HG02938 (cell line): ENCODE data around the gene CDKN2B-AS1.

Experiments
- ATAC-seq: cut with Tn5 transposase; IDR thresholded peaks from one replicate; pipeline ENCODE4 v1.9.1; 2021; ENCODE audit warnings: mild to moderate bottlenecking, moderate library complexity; ENCODE audit not compliant: unreplicated experiment

CDKN2B-AS1 gene

DNA sequence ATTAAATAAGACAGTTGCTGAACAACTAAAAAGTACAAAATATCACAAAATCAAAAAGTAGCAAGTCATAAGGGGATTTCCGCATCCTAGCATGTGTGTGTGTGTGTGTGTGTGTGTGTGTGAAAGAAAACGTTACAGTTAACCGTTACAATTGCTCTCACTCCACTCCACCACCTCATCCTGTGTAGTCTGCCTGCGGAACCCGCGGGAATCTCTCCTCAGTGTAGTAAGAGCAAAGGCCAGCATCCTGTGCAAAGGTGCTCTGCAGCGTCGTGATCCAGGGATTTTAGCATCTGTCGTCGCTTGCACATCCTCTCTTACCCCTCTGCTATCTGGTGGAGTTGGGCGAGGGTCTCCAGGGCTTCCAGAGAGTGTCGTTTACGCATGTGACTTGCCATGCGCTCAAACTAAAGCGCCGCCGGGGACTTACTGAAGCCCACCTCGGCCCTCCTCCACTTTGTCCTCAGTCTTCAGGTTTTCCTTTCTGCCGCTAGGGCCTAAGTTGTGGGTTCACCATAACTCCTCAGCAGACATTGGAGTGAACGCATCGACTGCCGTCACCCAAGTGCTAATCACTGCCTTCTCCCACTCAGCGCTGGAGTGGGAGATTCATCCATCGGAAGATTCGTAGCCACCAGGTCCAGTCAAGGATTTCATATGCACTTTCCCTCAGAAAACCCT lies 10.6 kb downstream of the CDKN2B-AS1 start:
- ATAC-seq = no peak

DNA sequence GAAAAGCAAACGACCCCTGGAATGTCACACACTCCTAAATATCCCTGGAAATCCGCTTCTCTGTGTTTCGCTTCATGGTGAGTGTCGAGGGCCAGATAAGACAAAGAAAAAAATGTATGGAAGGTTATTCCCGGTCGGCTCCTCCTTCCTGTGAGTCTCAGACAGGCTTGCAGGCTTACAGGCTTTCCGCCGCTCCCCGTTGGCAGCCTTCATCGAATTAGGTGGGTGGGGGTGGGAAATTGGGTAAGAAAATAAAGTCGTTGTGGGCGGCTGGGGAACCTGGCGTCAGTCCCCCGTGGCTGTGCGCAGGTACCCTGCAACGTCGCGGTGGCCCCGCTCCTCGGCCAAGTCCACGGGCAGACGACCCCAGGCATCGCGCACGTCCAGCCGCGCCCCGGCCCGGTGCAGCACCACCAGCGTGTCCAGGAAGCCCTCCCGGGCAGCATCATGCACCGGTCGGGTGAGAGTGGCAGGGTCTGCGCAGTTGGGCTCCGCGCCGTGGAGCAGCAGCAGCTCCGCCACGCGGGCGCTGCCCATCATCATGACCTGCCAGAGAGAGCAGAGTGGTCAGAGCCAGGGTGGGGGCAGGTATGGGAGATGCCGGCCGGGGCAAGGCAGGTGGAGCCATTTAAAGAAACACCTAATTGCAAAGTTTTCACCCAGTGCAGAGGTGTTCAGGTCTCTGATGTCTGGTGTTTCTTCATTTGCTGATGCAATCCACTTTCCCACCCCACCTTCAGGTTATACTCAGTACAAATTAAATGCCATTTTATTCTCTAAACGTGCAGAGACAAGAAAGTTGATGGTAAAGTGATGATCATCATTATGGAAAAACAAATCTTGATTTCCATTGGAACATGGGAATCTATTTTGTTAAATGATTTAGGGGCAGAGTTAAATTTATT lies 11.4 kb downstream of the CDKN2B-AS1 start:
- ATAC-seq = no peak

DNA sequence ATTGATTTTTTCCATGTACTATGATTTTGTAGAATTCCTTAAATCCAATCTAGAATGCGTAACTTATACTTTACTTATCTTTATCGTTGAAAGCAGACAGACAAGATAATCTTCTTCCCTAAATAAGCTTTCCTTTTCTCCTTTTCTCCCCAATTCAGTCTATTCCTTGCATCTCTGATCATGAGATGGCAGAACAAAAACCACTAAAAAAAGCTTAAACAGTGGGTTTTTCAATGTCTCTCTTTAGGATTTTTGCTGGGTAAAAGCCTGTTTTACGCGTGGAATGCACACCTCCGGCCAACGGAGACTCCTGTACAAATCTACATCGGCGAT lies 13.8 kb downstream of the CDKN2B-AS1 start:
- no peak for ATAC-seq

DNA sequence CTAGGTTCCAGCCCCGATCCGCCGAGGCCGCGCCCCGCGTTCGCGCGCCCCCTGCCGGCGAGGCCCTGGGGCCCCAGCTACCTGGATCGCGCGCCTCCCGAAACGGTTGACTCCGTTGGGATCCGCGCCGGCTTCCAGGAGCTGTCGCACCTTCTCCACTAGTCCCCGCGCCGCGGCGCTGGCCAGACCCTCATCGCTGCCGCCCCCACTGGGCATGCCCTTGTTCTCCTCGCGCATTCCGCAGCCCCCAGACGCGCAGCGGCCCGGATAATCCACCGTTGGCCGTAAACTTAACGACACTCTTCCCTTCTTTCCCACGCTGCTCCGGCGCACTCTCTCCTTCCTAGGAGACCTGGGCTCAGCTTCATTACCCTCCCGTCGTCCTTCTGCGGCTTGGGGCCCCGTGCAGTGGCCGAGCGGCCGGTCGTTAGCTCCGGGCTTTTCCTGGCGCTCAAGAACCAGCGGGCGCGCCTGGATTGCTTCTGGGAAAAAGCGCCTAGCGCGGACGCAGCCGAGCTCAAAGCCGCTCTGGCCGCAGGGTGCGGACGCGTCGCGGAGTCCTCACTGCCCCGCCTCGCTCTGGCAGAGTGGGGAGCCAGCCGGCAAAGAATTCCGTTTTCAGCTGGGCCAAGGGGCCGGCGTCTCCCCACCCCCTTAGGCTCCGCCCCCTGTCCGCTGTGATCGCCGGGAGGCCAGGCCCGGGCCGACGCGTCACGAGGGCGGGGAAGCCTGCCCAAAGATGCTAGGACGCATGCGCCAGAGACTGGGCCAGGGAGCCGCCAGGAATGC lies 14.3 kb downstream of the CDKN2B-AS1 start, which contains the start of gene CDKN2B:
Gene CDKN2B, minus strand, starts transcription at position 589 of the 789 bp plus-strand sequence. Its CDS starts 352 bp downstream, at position 237.
- peak; percentile 84 for ATAC-seq

DNA sequence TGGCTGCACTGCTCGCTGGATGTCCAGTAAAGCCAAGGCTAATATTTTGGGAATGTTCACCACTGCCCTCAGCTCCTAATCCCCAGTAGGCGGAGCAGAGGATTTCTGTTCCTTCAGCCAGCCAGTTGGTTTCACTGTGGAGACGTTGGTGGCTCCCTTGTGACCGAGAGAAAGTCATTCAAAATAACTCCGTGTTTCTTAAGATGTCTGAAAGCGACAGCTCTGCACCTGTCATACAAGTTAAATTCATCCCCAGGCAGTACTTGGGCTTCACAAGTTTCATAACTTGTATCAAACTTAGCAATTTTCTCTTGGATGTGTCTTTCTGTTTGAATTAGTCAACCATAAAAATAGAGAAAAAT lies 14.9 kb downstream of the CDKN2B-AS1 start:
- peak; percentile 55 for ATAC-seq

DNA sequence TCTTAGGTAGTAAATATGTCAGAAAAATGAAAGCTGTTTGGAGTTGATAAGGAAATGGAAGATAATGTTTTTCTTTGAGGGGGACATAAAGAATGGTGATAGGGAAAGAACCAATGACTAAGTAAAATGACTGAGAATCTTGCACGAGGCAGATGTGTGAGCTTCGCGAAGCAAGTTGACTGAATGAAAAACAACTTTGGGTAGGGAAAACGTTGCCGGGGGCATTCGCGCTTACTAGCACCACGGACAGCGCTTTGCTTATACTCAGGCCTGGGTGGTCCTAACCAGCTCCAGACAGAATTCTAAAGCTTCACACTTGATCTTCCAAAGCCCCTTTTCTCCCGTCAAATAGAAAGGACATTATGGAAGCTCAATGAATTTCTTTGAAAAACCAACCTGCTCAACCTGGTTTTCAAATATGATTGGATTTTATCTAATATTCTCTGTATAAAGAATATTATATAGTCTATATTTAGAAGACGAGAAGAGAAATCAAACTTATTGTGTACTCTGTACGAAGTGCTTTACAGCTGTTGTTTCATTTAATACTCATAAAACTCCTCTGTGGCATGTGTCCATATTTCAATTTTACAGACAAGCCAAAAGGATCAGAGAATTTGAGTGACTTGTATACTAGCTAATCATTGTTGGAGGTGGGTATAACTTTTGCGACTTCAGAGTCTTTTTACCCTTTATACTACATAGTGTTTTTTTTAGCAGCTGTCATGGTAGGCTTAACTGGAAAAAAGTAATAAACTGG lies 16.5 kb downstream of the CDKN2B-AS1 start:
- ATAC-seq = no peak

DNA sequence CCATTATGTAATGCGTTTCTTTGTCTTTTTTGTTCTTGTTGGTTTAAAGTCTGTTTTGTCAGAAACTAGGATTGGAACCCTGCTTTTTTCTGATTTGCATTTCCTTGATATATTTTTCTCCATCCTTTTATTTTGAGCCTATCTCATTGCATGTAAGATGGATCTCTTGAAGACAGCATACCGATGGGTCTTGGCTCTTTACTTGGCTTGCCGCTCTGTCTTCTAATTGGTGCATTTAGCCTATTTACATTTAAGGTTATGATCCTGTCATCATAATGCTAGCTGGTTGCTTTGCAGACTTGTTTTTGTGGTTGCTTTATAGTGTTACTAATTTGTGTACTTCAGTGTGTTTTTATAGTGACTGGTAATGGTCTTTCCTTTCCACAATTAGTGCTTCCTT lies 27.8 kb downstream of the CDKN2B-AS1 start:
- no peak for ATAC-seq

DNA sequence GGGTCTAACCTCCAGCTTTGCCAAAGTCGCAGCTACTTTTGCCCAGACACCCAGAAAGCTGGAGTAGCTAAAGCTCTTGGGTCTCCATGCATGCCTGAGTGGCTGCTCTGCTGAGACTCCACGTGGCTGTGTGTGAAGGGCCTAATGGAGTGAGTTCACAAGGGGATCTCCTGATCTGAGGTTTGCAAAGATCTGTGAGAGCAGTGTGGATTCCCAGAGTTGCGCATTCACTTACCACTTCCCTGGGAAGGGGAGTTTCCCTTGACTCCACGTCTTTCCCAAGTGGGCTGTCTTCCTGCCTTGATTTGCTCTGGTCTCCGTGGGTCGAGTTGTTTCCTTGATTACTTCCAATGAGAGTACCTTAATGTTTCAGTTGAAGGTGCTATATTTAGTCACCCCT lies 32.1 kb downstream of the CDKN2B-AS1 start:
- no peak for ATAC-seq

DNA sequence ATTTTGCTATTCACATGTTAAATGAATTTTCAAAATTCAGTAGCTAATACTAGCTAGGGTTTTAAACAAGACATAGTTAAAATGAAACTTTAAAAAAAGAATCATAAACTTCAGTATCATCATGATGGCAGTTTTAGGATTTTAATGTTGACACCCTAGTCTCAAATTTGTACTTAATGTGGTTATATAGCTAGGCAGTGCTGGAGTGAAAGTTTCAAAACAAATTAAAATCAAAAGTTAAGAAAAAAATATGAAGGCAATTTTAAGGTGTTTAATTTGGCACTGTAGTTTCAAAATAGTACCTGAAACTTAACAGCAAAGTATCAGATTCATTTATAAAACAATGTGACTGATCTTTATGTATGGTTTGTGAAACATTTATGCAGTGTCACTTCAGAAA lies 33.8 kb downstream of the CDKN2B-AS1 start:
- no peak for ATAC-seq

DNA sequence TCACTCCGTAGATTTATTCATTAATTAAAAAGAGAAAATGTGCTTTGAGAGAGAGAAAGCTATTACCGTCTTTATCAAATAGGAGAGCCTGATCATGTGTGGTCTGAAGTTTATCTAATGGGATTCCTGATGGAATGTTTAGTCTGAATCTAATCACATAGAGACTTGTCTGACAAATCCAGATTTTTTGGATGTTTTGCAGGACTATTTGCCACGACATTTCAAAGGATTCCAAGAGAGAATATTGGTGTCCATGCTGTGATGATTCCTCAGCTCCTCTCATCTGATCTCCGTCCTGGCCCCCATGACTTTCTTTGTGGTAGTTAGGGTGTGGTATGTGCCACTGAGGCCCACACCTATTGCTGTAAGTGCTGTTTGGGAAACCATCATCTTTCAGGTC lies 34.6 kb downstream of the CDKN2B-AS1 start:
- no peak for ATAC-seq

DNA sequence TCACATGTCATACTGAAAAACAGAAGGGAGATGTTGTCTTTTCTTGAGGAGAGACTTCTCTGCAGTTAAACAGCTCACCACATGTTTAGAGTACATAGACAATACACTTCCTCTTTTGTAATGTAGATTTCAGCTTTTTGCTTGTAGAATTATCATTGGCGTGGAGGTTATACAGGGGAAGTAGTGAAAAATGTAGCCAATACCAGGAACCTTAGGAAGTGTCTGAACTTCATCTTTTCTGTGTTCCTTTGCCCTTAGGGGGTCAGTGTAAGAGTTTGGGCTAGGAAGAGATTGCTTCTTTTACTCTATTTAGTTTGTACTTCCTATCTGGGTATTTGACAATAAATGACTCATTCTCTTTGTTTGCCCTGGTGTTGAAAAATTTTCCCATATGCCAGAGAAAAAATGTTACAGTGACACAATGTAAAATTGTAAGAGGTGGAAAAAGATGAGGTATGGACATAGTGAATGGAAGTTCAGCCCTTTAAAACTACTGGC lies 35.6 kb downstream of the CDKN2B-AS1 start:
- ATAC-seq = peak; percentile 90

DNA sequence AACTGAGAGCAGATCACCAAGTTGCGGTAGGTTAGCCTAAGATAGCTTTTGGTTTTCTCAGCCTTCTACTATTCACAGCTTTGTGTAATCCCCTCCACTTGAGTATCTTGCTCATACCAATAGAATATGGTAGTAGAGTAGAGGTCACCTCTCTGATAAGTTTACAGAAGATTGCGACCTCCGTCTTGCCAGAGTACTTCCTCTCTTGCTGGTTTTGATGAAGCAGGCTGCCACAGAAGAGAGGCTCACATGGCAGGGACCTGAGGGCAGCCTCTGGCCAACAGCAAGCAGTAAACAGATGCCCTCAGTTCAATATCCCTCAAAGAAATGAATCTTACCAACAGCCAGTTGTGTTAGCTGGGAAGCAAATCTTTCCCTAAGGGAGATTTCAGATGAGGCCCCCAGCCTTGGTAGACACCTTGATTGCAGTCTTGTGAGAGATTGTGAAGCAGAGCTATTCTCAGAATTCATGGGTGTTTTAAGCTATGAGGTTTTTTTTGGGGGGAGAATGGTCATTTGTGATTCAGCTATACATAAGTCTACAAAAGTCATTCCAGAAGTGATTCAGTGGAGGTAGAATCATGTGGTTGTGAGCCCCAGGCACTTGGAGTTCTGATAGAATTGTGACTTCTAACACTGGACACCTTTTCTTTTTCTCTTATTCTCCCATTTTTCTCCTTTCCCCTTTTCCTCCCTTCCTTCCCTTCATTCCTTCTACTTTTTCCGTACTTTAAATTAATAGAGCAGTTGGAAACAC lies 37.2 kb downstream of the CDKN2B-AS1 start:
- no peak for ATAC-seq

DNA sequence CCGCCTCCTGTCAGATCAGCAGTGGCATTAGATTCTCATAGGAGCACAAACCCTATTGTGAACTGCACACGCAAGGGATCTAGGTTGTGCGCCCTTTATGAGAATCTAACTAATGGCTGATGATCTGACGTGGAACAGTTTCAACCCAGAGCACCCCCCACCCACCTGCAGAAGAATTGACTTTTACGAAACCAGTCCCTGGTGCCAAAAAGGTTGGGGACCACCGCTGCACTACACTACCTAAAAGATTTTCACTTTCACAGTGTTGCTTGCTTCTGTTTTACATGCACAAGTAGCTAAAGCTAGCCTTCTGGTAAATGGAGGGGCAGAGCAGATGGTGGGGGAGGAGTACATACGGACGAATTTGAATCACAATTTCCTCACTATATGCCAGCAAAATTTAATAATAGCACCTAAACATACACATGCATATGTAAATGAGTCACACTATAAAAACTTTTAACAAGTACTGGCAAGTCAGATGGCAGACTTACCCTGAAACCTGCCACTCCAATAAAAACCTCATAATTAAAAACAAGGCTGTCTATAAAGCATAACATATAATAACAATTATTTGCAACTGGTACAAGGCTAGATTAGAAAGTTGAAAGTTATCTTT lies 38.5 kb downstream of the CDKN2B-AS1 start:
- ATAC-seq = no peak

DNA sequence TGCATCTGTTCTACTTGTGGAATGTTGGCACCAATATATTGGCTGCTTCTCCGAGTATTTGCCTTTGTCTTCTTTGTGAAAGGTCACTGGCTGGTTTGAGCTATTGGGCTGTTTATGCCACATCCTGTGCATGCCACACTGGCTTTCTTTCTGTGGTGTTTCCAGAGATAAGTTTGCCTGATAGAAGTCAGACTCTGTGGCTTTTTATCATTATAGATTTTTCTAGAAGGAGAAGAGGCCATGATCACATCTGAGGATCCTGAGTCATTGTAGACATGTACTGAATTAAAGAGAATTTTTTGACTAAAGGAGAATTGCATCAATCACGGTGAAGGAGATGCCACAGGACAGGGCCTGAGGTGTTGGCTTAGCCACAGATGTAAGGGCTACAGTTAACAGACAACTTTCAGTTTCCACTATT lies 41.0 kb downstream of the CDKN2B-AS1 start:
- ATAC-seq = no peak

DNA sequence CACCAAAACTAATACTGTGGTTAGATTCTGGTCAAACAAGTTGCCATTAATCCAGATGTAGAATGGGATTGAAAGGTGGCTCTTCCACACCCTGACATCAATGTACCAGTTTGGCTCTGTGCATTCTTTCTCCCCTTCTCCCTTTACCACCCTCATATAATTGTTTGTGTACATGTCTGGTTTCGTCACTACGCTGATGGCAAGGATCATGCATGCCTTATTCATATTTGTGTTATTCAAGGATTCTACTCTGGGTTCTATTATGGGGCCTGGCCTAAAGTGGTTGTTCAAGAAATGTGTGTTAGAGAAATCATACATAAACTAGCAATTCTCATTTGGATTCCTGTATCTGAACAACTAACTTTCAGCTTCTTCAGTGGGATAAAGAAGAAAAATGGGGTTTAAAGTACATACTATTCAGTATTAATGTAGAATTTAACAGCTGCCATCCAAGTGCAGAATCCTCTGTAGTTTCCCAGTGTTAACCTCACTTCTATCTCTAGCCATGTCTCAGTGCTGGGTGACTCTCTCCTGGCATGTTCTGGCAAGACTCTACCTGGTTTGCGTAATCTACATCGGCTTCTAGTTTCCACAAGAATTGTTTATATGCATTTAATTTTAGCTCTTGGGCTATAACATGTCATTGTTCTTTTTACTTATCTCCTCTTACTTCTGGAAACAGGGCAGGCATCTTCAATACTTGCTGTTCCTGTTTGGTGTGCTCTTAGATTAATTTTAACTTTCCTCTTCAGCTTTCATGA lies 42.5 kb downstream of the CDKN2B-AS1 start:
- ATAC-seq = no peak

DNA sequence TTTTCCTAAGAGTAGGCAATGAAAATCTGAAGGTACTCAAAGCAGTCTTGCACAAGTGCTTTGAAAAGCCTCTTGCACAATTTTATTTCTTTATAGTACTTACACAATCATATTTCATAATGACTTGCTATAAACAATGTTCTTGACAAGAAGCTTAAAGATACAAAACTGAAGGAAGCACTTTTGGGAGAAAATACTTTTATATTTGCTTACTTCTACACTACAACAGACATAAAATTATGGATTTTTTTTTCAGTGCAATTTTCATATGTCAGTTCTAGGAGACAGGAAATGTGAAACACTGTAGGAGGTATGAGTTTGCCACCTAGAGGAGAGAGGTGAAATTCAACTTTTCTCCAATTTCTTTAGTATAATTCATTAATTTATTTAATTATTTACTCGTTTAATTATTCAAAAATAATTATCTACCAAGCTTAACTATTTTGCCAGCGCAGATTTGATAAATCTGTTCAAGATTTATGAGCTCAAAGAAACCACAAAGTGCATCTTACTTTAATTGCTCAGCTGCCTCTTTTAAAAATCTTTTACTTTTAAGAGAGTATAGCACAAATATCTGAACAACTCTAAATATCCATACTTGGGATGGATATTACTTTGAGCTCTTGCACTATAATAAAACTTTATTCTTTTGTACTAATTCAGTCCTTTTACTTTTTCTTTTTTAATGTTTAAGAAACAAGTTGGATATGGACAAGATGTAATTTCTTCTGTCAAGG lies 43.5 kb downstream of the CDKN2B-AS1 start:
- no peak for ATAC-seq

DNA sequence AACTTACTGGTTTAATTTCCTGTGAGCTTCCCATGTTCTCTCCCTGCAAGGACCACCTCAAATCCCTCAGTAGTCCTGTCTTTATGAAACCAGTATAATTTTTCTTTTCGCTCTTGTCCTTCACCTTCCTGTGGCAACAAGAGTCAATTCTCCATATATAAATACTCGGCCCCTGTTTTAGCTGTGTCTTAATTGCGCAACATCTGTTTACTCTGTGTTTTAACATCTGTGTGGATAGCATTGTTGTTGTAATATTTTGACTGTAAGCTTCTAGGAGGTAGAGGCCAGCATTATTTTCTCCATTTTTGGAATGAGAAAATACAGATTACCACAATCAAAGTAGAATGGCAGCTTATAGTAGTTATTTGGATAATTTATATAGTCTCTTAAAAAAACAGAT lies 44.7 kb downstream of the CDKN2B-AS1 start:
- ATAC-seq = no peak

DNA sequence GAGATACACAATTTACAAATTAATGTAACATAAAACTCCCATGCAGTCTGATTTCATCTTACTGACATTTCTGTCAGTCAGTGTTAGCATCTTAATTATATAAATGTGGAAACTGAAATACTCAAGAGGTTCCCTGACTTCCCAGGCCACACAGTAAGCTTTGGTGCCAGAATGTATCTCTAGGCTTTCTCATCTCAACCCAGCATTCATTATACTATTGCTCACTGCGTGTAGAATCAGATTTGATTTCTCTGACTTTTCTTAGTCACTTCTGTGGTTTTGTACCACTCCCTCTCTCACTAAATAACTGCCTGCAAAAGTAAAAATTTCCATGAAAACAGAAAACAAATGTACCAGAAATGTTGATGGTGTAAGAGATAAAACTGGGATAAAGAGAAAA lies 46.2 kb downstream of the CDKN2B-AS1 start:
- ATAC-seq = no peak
